Right hindlimb (tissue), 1 donor: Measurements from ENCODE around the gene SH3BGRL3.
A peak's percentile ranks its signal among the peaks of the same experiment; 100 is the strongest.

Experiments used
- DNase-seq: peaks from one replicate; pipeline ENCODE4 v3.0.0-alpha.2; 2018

The SH3BGRL3 gene

GRCh38 chr1:26278303-26278702, 1.6 kb upstream of the SH3BGRL3 start:
- DNase-seq, result no peak

GRCh38 chr1:26278724-26279455, 996 bp upstream of the SH3BGRL3 start:
- no peak for DNase-seq

- DNase-seq, result no peak
These were observed 602 bp downstream of the SH3BGRL3 start for GRCh38 chr1:26280333-26281042.

GRCh38 chr1:26281091-26281958, 1.4 kb downstream of the SH3BGRL3 start:
- DNase-seq, result no peak

GRCh38 chr1:26281971-26282370, 2.1 kb downstream of the SH3BGRL3 start:
- DNase-seq, result peak; percentile 80

- DNase-seq, result no peak
These were observed 2.6 kb downstream of the SH3BGRL3 start for GRCh38 chr1:26282401-26282918.

- DNase-seq, result no peak
These were observed 3.5 kb downstream of the SH3BGRL3 start for GRCh38 chr1:26283279-26283853.

GRCh38 chr1:26283871-26284596, 4.1 kb downstream of the SH3BGRL3 start:
- DNase-seq, result no peak

GRCh38 chr1:26284597-26285347, 4.9 kb downstream of the SH3BGRL3 start:
- no peak for DNase-seq

- no peak for DNase-seq
These were observed 5.6 kb downstream of the SH3BGRL3 start for GRCh38 chr1:26285366-26286063.

- DNase-seq, result no peak
These were observed 6.2 kb downstream of the SH3BGRL3 start for GRCh38 chr1:26286064-26286416.

GRCh38 chr1:26287033-26287711, 7.3 kb downstream of the SH3BGRL3 start:
- no peak for DNase-seq

- DNase-seq, result no peak
These were observed 7.9 kb downstream of the SH3BGRL3 start for GRCh38 chr1:26287811-26288210.

GRCh38 chr1:26288311-26288941, 8.5 kb downstream of the SH3BGRL3 start:
- no peak for DNase-seq

- no peak for DNase-seq
These were observed 9.5 kb downstream of the SH3BGRL3 start for GRCh38 chr1:26289158-26290059.

- no peak for DNase-seq
These were observed 10.4 kb downstream of the SH3BGRL3 start for GRCh38 chr1:26290122-26290881.

GRCh38 chr1:26290882-26291261, 11.0 kb downstream of the SH3BGRL3 start:
- no peak for DNase-seq

- no peak for DNase-seq
These were observed 11.5 kb downstream of the SH3BGRL3 start for GRCh38 chr1:26291433-26291832.
